SW480 (cell line): Measurements from ENCODE around the gene ABRACL.

Experiments used
- DNase-seq: peaks from one replicate; pipeline ENCODE4 v3.0.0-alpha.2; 2016; ENCODE audit warnings: low spot score

The ABRACL gene

DNA sequence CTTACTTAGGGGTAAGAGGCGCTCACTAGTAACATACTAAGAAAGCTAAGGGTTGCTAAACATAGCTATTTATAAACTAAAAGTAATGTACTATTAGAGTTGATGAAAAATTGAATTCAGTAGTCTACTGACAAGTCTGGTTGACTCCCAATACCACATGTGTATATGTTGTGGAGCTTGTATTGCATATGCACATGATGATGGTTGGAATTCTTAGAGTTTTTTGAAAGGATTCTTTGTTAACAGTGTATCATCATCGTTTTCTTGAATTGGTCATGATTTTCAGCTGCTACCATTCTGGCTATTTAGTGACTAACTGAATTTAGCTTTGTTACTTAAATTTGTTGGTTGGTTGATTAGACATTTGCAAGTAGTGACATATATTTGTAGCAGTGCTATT, 27.2 kb downstream of the ABRACL start:
- no peak for DNase-seq

DNA sequence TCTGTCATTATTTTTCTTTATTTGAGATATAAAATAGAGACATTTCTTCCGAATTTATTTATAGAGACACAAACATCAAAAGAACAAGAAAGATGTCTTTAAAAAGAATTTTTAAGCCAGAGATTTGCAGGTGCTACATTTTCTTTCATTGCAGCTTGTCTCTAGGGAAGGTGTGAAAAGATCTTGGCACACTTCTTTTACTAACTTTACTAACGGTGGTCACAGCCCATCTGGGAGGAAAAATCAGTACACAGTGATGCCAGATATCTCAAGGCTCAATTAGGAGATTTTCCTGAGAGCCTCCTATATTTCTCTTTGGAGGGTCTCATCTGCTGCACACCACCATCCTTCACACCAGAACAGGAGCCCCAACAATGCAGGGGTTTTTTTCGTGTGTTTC, 29.5 kb downstream of the ABRACL start:
- DNase-seq: no peak

DNA sequence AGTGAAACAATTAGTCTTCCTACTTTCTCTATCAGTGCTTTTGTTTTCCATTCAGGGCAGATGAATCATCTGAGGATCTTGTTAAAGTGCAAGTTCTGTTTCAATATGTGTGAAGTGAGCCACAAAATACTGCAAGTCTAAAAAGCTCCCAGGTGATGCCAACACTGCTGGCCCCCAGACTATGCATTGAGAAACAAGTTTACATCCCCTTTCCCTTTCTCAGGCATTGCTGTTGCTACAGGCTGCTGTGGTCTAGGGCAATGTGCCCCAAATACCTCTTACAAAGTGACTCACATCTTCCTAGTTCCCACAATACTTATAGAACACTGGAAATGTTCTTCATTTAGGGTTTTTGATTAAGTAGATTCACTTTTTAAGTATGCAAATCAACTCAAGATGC, 31.8 kb downstream of the ABRACL start:
- DNase-seq: no peak

DNA sequence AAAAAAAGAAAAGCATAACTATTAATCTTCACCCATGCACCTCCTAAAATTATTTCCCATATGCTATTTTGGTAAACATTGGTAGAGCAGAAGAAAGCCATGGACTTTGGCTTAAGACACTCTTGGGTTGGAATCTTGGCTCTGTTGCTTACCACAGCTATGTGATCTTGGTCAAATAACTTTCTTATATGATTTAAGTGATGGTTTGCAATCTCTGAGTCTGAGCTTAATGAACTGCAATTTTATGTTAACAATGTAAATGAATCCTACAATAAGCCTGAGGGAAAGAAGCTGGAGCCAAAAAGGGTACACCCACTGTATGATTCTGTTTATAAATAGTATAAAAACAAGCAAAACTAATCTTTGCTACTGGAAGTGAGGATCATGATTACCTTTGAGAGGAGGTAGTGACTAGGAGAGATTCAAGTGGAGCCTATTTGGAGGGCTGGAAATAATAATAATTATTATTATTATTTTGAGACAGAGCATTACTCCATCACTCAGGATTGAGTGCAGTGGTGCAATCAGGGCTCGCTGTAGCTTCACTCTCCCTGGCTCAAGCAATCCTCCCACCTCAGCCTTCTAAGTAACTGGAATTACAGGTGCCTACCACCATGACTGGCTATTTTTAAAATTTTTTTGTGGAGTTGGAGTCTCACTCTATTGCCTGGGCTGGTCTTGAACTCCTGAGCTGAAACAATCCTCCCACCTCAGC, 34.5 kb downstream of the ABRACL start:
- DNase-seq: no peak

DNA sequence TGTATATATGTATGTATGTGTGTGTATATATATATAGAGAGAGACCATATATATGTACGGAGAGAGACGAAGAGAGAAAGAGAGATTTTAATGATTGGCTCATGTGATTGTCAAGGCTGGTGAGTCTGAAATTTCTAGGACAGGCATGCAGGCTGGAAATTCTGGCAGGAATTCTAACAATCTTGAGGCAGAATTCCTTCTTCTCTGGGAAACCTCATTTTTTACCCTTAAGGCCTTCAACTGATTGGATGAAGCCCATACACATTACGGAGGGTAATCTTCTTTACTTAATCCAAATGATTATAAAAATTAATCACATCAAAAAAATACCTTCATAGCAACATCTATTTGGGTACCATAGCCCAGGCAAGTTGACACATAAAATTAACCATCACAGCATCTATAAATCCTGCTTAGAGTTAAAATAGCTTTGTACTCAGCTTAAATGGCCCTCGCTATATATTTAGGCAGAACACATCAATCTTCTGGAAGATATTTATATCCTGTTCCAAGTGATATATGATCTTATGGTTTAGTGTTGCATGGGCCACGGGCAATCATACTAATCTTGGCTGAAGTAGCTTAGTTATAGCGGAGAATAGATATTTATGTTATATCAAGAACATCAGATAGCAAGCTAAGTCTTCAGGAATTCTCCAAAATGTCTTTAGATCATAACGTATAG, 36.6 kb downstream of the ABRACL start:
- no peak for DNase-seq

DNA sequence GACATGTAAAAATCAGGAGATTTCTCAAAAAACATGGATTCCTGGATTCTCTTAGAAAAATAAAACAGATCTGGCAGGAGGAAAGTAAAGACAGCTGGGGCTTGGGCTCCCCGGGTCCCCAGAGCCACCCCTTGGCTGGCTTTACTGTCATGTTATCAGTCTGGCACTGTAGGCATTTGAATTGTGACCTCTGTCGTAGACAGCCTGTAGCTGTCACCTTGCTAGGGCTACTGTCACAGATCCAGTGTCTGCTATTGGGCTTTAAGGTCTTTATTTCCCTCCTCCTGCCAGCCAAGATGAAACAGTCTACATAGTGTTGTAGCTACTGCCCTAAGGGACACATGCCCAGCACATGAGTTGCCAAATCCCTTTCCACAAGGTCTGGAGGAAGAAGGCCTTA, 37.5 kb downstream of the ABRACL start:
- no peak for DNase-seq

DNA sequence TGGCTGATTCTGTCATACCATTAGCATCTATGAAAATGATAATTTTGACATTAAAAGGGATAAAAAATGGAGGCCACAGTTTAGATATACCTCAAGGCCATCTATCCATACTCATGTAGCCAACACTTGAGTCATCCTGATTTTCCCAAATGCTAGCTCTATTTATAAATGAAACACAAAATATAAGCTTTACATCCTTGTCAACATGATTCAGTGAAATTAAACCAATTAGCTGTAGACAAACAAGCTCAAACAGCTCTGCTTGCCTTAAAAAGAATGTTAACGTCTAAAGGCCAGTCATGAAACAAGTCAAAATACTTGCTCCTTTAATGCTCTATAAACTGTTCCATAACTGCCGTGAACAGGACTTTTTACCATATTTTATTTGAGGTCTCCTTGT, 40.3 kb downstream of the ABRACL start:
- DNase-seq: no peak

DNA sequence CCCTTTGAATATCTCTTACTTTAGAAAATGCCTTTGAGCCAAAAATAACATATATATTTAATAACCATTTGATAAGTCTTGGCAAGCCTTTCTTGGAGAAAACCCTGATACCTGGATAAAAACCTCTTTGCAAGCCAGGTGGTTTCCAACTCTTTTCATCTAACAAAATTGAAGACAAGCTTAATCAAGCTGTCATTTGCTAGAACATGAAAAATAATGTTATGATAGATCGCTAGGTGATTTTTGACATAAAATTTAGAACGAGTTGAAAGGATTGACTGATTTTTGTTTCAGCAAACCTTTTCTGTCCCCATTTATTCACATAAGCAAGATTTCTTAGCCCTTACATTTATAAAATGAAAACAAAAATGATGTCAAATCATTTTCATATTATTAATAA, 44.6 kb downstream of the ABRACL start:
- DNase-seq: no peak

DNA sequence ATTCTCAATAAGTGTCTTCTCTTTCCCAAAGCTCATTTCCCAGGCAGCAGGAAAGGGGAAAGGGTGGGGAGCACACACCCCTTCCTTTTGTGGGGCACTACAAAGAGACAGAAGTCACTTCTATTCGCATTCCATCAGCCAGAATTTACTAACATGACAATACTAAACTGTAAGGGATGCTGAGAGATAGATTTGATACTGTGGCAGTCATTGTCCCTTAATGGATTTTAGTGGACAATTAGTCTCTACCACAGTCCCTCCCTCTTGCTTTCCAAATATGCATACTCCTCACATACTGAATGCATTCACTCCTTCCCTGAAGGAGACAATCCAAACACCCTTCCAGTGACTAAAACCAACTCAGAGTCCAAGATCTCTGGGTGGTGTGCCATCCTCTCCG, 50.5 kb downstream of the ABRACL start:
- DNase-seq: no peak

DNA sequence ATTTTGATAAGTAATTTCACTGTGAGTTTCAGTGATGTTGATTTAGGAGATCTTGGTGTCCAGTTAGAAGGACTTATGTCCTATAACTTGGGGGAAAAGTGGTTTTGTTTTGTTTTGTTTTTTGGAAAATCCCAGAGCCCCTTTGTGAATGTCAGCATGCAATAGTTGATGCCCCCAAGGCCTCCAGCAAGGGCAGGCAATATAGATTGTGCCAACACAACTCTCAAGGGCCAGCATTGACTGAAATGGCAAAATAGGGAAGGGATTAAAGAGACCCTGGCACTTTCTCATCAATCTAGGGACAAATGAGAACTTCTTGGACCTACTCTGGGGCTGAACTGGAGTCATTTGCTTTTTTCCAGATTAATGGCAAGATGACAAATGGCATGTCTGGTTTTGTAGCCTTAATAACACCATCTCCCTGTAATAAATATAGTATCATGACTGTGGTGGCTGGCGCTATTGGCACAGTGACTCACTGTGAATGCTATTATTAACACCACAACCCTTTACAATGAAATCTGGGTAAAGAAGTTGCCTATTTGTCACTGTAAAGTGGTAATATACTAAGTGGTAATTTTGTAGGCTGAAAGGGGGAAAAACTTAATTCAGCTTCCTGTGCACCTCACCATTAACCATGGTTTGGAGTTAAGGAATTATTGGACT, 51.8 kb downstream of the ABRACL start:
- DNase-seq: peak; percentile 9

DNA sequence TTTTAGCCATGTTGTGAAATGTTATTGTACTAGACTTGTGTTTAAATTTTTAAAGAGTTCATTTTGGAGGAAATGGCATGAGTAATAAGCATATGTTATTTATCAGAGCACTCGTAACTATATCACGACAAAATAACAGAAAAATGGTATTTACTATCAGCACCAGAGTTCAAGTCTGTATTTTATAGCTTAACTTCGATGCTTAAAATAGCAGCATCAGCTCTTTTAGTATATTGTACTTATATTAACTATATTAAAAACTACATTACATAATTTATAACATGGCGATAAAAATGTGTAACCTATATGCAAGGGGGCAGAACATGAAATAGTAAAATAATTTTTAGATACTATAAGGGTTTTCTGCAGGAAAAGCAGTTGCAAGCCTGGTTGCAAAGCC, 52.9 kb downstream of the ABRACL start:
- no peak for DNase-seq

DNA sequence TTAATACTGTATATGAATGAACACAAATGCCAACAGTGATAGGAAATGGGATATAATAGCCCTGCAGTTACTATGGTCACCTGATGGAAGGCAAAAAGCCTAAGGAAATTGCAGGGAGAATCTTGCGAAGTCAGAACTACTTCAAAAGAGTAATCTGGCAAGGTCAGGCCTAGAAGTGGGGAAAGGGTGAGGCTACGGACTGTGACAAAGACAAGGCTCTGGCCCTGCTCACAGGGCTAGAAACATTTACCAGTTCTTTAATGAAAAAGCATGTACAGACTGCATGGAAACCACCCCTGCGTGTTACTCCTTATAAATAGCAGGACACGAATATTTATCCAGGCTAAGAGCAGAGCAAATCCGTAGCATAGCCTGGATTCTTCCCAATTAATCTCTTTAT, 53.8 kb downstream of the ABRACL start:
- no peak for DNase-seq

DNA sequence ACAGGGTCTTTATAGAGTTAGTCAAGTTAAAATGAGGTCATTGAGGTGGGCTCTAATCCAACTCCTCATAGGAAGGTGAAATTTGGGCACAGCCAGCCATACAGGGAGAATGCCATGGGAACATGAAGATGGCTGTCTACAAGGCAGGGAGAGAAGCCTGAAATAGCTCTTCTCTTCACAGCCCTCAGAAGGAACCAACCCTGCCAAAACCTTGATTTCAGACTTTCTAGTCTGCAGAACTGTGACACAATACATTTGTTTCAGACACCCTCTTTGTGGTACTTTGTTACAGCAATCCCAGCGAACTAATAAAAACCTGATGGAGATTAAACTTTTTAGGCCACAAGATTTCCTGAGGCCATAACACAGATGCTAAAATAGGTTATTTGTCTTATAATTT, 63.3 kb downstream of the ABRACL start:
- DNase-seq: no peak
